D721Med (cell line): Measurements from ENCODE around the gene SNAI1.

Experiments used
- DNase-seq: peaks from one replicate; pipeline ENCODE4 v3.0.0; 2011; ENCODE audit warnings: low spot score; ENCODE audit not compliant: insufficient read length
- FAIRE-seq: peaks from 2 replicates; lab custom pipeline; 2011; peaks lifted over from hg19 to GRCh38; lab: Jason Lieb, UNC
- TF ChIP-seq, protein P1 (sequence below): IDR thresholded peaks from 2 replicates; pipeline ENCODE4 v1.5.1; 2012; ENCODE audit warnings: mild to moderate bottlenecking, control low read depth; ENCODE audit not compliant: insufficient read depth; ENCODE audit errors: missing control alignments

The SNAI1 gene

DNA sequence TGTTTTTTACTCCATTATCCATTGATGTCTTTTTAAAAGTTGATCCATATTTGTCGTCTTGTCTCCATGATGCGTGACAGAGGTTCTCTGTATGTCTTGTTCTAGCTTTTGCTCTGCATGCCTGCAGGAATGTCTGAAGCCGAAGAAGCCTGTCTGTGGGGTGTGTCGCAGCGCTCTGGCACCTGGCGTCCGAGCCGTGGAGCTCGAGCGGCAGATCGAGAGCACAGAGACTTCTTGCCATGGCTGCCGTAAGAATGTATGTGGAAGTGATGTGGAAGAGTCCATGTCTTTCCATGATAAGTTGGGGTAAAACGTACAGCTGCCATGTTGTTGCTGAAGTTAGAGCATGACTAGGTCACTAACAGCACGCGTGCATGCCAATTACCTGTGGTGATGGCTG is 41.3 kb upstream of the SNAI1 start:
- FAIRE-seq = no peak
- TF ChIP-seq, protein P1, sequence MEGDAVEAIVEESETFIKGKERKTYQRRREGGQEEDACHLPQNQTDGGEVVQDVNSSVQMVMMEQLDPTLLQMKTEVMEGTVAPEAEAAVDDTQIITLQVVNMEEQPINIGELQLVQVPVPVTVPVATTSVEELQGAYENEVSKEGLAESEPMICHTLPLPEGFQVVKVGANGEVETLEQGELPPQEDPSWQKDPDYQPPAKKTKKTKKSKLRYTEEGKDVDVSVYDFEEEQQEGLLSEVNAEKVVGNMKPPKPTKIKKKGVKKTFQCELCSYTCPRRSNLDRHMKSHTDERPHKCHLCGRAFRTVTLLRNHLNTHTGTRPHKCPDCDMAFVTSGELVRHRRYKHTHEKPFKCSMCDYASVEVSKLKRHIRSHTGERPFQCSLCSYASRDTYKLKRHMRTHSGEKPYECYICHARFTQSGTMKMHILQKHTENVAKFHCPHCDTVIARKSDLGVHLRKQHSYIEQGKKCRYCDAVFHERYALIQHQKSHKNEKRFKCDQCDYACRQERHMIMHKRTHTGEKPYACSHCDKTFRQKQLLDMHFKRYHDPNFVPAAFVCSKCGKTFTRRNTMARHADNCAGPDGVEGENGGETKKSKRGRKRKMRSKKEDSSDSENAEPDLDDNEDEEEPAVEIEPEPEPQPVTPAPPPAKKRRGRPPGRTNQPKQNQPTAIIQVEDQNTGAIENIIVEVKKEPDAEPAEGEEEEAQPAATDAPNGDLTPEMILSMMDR = no peak
- no peak for DNase-seq

DNA sequence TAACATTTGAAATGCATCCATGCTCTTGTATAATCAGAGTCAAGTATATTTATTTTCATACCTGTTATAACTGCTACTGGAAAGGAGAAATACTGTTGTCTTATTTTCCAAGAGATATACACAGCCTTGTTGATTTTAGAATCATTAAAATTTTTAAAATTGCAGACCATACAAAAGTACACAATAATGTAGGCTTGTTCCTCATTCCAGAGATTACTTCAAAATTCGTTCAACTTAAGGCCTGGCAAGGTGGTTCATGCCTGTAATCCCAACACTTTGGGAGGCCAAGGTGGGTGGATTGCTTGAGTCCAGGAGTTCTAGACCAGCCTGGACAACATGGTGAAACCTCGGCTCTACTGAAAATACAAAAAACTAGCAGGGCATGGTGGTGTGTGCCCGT is 40.5 kb upstream of the SNAI1 start:
- FAIRE-seq = no peak
- TF ChIP-seq, protein P1 = no peak
- no peak for DNase-seq

DNA sequence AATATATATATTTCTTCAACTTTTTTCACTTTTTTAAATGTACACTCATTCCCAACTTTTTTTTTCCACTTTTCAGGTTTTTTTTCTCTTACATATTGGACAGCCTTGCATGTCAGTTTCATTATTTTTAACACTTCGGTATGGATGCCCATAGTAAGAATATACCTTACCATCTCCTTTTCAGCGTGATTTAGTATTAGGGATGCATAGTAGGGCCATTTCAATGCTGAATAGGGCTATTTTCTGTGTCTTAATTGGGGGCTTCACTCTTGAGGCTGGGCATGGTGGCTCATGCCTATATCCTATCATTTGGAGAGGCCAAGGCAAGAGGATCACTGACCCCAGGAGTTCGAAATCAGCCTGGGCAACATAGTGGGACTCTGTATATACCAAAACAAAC is 39.8 kb upstream of the SNAI1 start:
- no peak for DNase-seq
- no peak for FAIRE-seq
- TF ChIP-seq, protein P1 = no peak

DNA sequence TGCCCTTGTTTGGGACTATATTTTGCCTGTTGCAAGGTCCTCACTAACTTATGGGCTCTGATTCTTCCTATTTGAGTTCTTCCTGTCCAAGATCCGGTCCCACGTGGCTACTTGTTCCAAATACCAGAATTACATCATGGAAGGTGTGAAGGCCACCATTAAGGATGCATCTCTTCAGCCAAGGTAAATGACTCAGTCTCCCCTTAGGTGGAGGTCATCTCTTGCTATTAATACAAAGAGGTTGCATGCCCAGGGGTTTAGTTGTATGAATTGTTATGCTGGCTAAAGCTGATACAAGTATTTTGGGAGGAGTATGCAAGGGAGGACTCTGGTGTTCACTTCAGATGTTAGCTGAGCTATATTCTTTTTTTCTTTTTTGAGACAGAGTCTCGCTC is 37.5 kb upstream of the SNAI1 start:
- TF ChIP-seq, protein P1 = no peak
- DNase-seq (no peak), FAIRE-seq (no peak)

DNA sequence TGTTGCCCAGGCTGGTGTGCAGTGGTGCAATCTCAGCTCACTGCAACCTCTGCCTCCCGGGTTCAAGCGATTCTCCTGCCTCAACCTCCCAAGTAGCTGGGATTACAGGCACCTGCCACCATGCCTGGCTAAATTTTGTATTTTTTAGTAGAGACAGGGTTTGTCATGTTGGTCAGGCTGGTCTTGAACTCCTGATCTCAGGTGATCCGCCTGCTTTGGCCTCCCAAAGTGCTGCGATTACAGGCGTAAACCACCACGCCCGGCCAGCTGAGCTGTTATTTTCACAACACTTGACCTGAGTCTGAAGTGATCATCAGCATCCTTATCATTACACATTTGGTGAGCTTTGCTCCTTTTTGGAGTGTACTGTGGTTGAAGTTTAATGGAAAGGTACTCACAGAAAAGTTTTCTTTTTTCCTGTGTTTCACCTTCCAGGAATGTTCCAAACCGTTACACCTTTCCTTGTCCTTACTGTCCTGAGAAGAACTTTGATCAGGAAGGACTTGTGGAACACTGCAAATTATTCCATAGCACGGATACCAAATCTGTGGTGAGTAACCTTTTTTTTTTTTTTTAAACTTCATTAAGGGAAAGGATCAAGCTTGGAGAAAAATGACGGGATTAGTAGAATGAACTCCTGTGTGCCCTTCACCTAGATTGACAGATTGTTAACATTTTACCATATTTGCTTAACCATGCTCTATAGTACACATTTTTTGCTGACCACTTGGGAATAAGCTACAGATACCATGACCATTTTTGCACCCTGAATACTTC is 36.9 kb upstream of the SNAI1 start:
- DNase-seq = no peak
- TF ChIP-seq, protein P1 = no peak

DNA sequence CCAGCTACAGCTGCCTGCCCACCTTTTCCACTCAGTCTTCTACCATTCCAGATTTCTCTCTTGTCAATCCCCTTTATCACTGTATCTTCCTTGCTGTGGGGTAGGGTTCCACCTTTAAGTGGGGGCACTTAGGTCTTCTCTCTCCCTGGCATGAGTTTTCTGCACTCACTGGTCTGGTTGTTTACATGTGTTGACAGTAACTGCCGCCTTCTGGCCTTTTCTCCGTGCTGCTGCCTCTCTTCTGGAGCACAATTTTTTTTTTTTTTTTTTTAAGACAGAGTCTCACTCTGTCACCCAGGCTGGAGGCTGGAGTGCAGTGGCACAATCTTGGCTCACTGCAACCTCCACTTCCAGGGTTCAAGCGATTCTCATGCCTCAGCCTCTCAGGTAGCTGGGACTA is 34.6 kb upstream of the SNAI1 start:
- FAIRE-seq (no peak), DNase-seq (no peak)
- TF ChIP-seq, protein P1 = no peak

More for the DNA sequence above, 36.9 kb upstream of the SNAI1 start:
- FAIRE-seq = no peak

DNA sequence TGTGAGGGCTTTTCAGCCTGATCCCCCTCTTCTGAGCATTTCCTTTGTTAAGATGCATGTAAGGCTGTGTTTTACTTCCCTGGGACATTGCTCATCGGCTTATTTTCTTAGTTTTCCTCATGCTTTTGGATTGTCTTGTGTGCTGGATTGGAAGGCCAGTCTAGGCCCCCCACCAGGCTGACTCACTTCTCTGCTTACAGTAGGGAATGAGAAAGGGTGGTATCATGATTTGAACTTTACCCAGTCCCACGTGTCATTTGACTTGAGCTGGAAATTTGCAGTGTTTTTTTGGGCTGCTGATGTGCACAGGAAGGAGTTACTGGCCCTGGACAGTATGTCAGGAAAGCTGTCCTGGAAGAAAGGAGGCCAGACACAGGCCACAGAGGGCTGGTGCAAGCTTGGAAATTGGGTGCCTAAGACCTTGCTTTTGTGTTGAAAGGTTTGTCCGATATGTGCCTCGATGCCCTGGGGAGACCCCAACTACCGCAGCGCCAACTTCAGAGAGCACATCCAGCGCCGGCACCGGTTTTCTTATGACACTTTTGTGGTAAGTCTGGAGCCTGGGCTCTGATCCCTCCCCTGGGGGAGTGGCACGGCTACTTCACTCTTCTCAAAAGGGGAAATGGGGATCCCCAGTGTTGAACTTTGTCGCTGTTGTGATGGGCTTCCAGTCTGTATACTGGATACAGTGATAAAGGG is 33.8 kb upstream of the SNAI1 start:
- TF ChIP-seq, protein P1 = no peak
- no peak for FAIRE-seq

More for the DNA sequence above, 33.8 kb upstream of the SNAI1 start:
- no peak for DNase-seq
